ENCODE data around the gene NPTX1. TPM values are rescaled to one million over a fixed set of nuclear protein-coding genes. Genes with fewer than 3 reads are reported as not detected.

Gene NPTX1
- total RNA-seq, 4 donors from 2014 or later = not detected

DNA sequence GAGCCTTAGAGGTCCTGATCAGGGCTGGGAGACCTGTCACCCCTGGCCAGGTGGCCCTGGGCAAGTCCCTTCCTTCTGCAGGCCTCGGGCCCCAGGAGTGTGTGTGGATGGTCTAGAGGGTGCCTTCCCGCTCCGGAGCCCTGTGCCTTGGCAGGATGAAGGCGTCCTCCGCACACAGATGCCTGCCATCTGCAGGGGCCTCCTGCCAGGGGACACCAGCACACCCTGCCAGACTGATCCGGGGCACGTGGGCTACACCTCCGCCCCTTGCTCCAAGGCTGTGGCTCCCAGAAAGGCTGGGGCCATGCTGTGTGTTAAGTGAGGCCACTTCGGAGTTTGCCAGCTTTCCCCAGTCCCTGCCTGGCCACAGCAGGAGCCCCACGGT lies 30.7 kb downstream of the NPTX1 start:
- TF ChIP-seq, protein P1, sequence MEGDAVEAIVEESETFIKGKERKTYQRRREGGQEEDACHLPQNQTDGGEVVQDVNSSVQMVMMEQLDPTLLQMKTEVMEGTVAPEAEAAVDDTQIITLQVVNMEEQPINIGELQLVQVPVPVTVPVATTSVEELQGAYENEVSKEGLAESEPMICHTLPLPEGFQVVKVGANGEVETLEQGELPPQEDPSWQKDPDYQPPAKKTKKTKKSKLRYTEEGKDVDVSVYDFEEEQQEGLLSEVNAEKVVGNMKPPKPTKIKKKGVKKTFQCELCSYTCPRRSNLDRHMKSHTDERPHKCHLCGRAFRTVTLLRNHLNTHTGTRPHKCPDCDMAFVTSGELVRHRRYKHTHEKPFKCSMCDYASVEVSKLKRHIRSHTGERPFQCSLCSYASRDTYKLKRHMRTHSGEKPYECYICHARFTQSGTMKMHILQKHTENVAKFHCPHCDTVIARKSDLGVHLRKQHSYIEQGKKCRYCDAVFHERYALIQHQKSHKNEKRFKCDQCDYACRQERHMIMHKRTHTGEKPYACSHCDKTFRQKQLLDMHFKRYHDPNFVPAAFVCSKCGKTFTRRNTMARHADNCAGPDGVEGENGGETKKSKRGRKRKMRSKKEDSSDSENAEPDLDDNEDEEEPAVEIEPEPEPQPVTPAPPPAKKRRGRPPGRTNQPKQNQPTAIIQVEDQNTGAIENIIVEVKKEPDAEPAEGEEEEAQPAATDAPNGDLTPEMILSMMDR (IDR thresholded peaks at IDR 0.05; ENCODE audit: low read depth) = no peak

DNA sequence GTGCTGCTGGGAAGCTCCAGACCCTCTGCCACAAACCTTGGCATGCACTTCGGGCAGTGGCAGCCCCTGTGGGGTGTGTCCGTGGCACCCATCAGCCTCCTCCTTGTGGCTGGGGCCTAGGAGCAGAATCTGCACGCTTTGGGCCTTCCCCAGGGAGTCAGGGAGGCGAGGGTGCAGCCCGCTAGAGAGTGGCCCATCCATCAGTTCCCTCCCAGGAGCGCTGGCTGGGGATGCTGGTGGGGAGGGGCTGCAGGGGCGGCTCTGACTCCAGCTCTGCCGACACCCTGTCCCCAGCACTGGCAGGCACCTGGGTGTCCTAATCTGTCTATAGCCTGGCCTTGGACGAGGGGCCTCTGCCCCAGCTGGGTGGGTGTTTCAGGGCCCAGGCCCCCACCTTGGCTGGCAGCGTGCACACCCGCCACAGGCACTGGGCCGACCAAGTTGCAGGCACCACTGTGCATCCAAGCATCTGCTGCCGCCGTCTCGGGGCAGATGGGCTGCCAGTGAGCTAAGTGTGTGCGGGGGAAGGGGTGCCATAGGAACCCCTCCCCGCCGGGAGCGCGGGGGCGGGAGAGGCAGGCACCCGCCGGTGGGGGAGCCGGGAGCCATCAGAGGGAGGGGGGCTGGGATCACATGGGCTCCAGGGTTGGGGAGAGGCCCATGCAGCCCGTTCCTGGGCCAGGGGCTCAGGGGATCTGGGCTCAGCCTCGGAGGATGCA lies 31.2 kb downstream of the NPTX1 start:
- TF ChIP-seq, protein P1 (IDR thresholded peaks at IDR 0.05; ENCODE audit: low read depth) = no peak

DNA sequence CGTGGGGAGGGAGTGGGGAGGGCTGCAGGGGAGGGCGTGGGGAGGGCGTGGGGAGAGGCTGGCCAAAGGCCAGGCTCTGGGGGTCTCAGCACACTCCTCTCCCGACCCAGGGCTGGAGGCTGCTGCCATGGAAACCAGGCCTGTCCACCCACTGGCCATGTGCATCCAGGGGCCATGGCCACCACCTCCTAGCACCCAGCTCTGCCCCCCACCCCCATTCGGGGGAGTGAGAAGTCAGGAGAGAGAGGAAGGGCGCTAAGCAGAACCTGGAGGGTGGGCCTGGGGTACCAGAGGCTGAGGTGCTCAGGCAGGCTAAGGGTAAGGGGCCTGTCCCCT lies 31.8 kb downstream of the NPTX1 start:
- TF ChIP-seq, protein P1 (IDR thresholded peaks at IDR 0.05; ENCODE audit: low read depth) = no peak

DNA sequence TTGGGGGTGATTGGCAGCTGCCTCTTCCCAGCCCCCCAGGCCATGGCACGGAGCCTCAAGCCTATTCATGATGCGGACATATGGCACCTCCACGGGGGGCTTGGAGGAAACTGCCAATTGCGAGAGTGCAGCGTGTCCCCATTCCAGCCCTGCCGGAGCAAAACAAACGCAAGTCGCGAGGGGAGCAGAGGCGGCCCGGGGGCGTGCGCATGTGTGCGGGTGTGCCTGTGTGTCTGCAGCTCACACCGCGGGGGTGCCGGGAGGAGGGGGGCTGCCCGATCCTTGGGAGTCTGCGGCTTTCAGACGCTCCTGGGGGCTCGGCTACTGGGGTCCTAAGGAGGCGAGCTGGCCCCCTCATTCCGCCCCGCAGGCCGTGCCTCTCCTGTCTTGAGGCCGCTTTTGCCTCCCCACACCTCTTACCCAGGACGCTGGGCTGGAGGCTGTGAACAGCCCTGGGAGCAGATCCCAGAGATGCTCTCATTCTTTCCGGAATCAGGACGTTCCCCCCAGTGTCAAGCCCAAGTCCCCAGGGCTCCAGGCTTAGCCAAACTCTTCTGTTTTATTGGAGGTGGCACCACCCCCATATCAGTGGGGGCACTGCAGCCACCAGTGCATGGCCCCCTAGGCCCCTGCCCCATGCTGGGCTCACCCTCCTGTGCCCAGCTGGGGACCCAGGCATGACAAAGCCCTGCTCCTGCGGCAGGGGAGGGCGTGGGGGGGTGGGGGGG lies 32.3 kb downstream of the NPTX1 start:
- TF ChIP-seq, protein P1 (IDR thresholded peaks at IDR 0.05; ENCODE audit: low read depth) = no peak

DNA sequence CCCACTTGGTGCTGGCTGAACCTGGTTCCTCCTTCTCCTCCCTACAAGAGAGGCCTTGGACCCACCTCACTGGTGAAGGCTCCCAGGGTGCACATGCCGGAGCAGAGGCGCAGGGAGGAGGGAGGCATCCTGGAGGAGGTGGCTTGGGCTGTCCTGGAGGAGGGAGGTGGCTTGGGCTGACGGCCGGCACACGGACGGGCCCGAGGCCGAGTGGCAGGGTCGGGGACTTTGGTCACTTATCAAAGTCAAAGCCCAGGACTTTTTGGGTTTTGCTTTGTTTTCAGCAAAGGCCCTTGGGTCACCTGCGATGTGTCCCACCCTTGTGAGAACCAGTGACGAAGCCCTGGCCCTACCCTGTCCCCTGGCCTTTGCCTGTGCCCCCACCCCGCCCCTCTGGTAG lies 32.9 kb downstream of the NPTX1 start:
- TF ChIP-seq, protein P1 (IDR thresholded peaks at IDR 0.05; ENCODE audit: low read depth) = no peak

DNA sequence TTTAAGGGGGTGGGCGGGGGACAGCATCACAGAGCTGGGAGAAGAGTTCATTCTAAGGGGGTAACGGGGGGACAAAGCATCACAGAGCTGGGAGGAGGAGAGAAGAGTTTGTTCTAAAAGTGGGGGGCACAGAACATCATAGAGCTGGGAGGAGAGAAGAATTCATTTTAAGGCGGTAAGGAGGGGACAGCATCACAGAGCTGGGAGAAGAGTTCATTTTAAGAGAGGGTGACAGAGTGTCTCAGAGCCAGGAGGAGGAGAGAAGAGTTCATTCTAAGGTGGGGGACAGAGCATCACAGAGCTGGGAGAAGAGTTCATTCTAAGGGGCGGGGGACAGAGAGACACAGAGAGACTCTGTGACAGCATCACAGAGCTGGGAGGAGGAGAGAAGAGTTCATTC lies 33.6 kb downstream of the NPTX1 start:
- TF ChIP-seq, protein P1 (IDR thresholded peaks at IDR 0.05; ENCODE audit: low read depth) = no peak

DNA sequence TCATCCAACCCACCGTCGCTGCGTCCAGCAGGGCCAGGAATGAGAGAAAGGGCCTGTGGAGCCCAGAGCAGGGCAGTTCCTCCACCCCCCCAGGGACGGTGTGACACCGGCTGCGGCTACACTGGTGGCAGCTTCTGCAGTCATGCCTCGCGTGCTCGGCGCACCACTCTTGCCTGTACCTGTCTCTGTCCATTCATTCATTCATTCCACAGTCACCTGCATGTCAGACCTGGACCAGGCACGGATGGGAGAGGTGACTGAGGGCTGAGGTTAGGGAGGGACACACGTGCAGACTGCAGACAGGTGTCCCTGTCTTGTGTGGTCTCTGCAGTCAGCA lies 34.1 kb downstream of the NPTX1 start:
- TF ChIP-seq, protein P1 (IDR thresholded peaks at IDR 0.05; ENCODE audit: low read depth) = no peak
